Mononuclear cell (primary cell): ENCODE measurements around the gene PELI3. TPM values are rescaled to one million over a fixed set of nuclear protein-coding genes. Genes with fewer than 3 reads are reported as not detected.

ENCODE experiments used
- H3K27me3 ChIP-seq: 2 replicates; pipeline ENCODE4 v1.6.0; 2011; ENCODE audit warnings: low read length, control low read depth; ENCODE audit not compliant: insufficient read depth
- H3K4me1 ChIP-seq: 2 replicates; pipeline ENCODE4 v1.5.1; 2011; ENCODE audit warnings: mild to moderate bottlenecking, low read length, control low read depth; ENCODE audit not compliant: insufficient read depth
- H3K4me3 ChIP-seq: 2 replicates; pipeline ENCODE4 v1.5.1; 2011; ENCODE audit warnings: mild to moderate bottlenecking, low read length, moderate library complexity
- H3K9me3 ChIP-seq: 2 replicates; pipeline ENCODE4 v1.5.1; 2011; ENCODE audit warnings: low read depth, mild to moderate bottlenecking, control low read depth, low read length
- total RNA-seq: library from RNA; depleted of rRNA; stranded (reverse); fragments of >200 nt; gene quantifications from one replicate; pipeline ENCODE4 v1.2.3, GENCODE V29; 2012

The PELI3 gene
- total RNA-seq, 1 donor: 9.8 TPM

GRCh38 chr11:66476841-66477251, 10.1 kb downstream of the PELI3 start:
- H3K4me3 ChIP-seq: no peak overlapping the region
- H3K9me3 ChIP-seq: no peaks in the 10 kb centered on the region
- no peaks in the 10 kb centered on the region for H3K27me3 ChIP-seq
- peaks cover 20% of the 10 kb centered on the region for H3K4me1 ChIP-seq

- H3K9me3 ChIP-seq: no peaks in the 10 kb centered on the region
These were observed 10.8 kb downstream of the PELI3 start for GRCh38 chr11:66477263-66478201.

GRCh38 chr11:66478729-66479393, 12.2 kb downstream of the PELI3 start:
- Histone ChIP-seq H3K4me3 (peak overlapping the region; percentile 77), H3K4me1 (peaks cover 20% of the 10 kb centered on the region), H3K9me3 (no peaks in the 10 kb centered on the region)

More at GRCh38 chr11:66477263-66478201, 10.8 kb downstream of the PELI3 start:
- H3K27me3 ChIP-seq: no peaks in the 10 kb centered on the region
- H3K4me3 ChIP-seq: no peak overlapping the region
- peaks cover 20% of the 10 kb centered on the region for H3K4me1 ChIP-seq

GRCh38 chr11:66479394-66480116, 12.8 kb downstream of the PELI3 start:
- Histone ChIP-seq H3K9me3 (no peaks in the 10 kb centered on the region), H3K4me3 (peak overlapping the region; percentile 77), H3K4me1 (peaks cover 20% of the 10 kb centered on the region), H3K27me3 (no peaks in the 10 kb centered on the region)

More at GRCh38 chr11:66478729-66479393, 12.2 kb downstream of the PELI3 start:
- no peaks in the 10 kb centered on the region for H3K27me3 ChIP-seq

GRCh38 chr11:66480117-66480938, 13.6 kb downstream of the PELI3 start, which contains the start of gene DPP3:
TSS of gene DPP3 (plus strand) at chr11:66480434. CDS start at chr11:66482201, 1,767 bp downstream.
- H3K4me1 ChIP-seq: peaks cover 20% of the 10 kb centered on the region
- H3K27me3 ChIP-seq: no peaks in the 10 kb centered on the region
- H3K4me3 ChIP-seq: peak within 1 kb of the TSS; percentile 77
- no peaks in the 10 kb centered on the region for H3K9me3 ChIP-seq

GRCh38 chr11:66484806-66485380, 18.2 kb downstream of the PELI3 start:
- Histone ChIP-seq H3K27me3 (no peaks in the 10 kb centered on the region), H3K4me1 (peaks cover 9% of the 10 kb centered on the region), H3K4me3 (no peak overlapping the region), H3K9me3 (no peaks in the 10 kb centered on the region)

GRCh38 chr11:66488957-66489356, 22.3 kb downstream of the PELI3 start:
- Histone ChIP-seq H3K27me3 (no peaks in the 10 kb centered on the region), H3K9me3 (no peaks in the 10 kb centered on the region), H3K4me1 (no peaks in the 10 kb centered on the region), H3K4me3 (no peak overlapping the region)

- no peaks in the 10 kb centered on the region for H3K4me1 ChIP-seq
- H3K4me3 ChIP-seq: no peak overlapping the region
- no peaks in the 10 kb centered on the region for H3K9me3 ChIP-seq
- no peaks in the 10 kb centered on the region for H3K27me3 ChIP-seq
These were observed 22.9 kb downstream of the PELI3 start for GRCh38 chr11:66489636-66490035.

- Histone ChIP-seq H3K4me1 (no peaks in the 10 kb centered on the region), H3K4me3 (no peak overlapping the region), H3K27me3 (no peaks in the 10 kb centered on the region), H3K9me3 (no peaks in the 10 kb centered on the region)
These were observed 24.7 kb downstream of the PELI3 start for GRCh38 chr11:66491315-66491935.

- H3K4me1 ChIP-seq: no peaks in the 10 kb centered on the region
- H3K9me3 ChIP-seq: no peaks in the 10 kb centered on the region
- H3K4me3 ChIP-seq: no peak overlapping the region
- H3K27me3 ChIP-seq: no peaks in the 10 kb centered on the region
These were observed 25.6 kb downstream of the PELI3 start for GRCh38 chr11:66492161-66492865.

GRCh38 chr11:66493130-66493529, 26.4 kb downstream of the PELI3 start:
- H3K4me1 ChIP-seq: no peaks in the 10 kb centered on the region
- H3K9me3 ChIP-seq: no peaks in the 10 kb centered on the region
- no peak overlapping the region for H3K4me3 ChIP-seq
- H3K27me3 ChIP-seq: no peaks in the 10 kb centered on the region

GRCh38 chr11:66494458-66494857, 27.8 kb downstream of the PELI3 start:
- Histone ChIP-seq H3K4me1 (no peaks in the 10 kb centered on the region), H3K4me3 (no peak overlapping the region), H3K27me3 (no peaks in the 10 kb centered on the region), H3K9me3 (no peaks in the 10 kb centered on the region)

- Histone ChIP-seq H3K4me1 (no peaks in the 10 kb centered on the region), H3K9me3 (no peaks in the 10 kb centered on the region), H3K27me3 (no peaks in the 10 kb centered on the region), H3K4me3 (no peak overlapping the region)
These were observed 28.2 kb downstream of the PELI3 start for GRCh38 chr11:66494935-66495334.
